ENCODE results near the gene BRD7.

GRCh38 chr16:50326264-50326663, 42.5 kb downstream of the BRD7 start:
- TF ChIP-seq CTCF (IDR thresholded peaks at IDR 0.05 in 2 of 3, conservative IDR thresholded peaks at IDR 0.05 in 1 of 3; ENCODE audit: control insufficient read depth in 2 of 3, extremely low read depth in 1 of 3, insufficient read depth in 1 of 3, low read depth in 3 of 3, low read length in 3 of 3) (no peak), TCF12 (IDR thresholded peaks at IDR 0.05; ENCODE audit: low read depth, low read length) (no peak), BHLHE40 (IDR thresholded peaks at IDR 0.05; ENCODE audit: borderline replicate concordance in 1 of 2, low read depth in 2 of 2, low read length in 1 of 2) (no peak), POLR2A (IDR thresholded peaks at IDR 0.05; ENCODE audit: low read depth, low read length) (no peak), RAD21 (IDR thresholded peaks at IDR 0.05; ENCODE audit: insufficient read depth, low read depth, low read length) (no peak), STAT3 (IDR thresholded peaks at IDR 0.05; ENCODE audit: low read depth, low read length) (no peak), SREBF2 (IDR thresholded peaks at IDR 0.05; ENCODE audit: low read length) (no peak), RELA (IDR thresholded peaks at IDR 0.05; ENCODE audit: borderline replicate concordance, partially characterized antibody) (no peak), SUPT20H (IDR thresholded peaks at IDR 0.05; ENCODE audit: borderline replicate concordance, control insufficient read depth, low read depth, low read length) (no peak), E2F4 (IDR thresholded peaks at IDR 0.05; ENCODE audit: low read depth, low read length) (no peak)

All from GM12878 (cell line).